ENCODE data around the gene NQO2. TPM values are rescaled to one million over a fixed set of nuclear protein-coding genes. Genes with fewer than 3 reads are reported as not detected.
A peak's percentile ranks its signal among the peaks of the same experiment; 100 is the strongest.

Gene NQO2
- total RNA-seq, 1 experiment from 2014 or later = 82.9 TPM

GRCh38 chr6:2993755-2994317, 5.9 kb upstream of the NQO2 start:
- ATAC-seq = no peak
- no peak for TF ChIP-seq ZFX (IDR thresholded peaks at IDR 0.05)
- TF ChIP-seq ATF3 (IDR thresholded peaks at IDR 0.05) = no peak
- no peak for TF ChIP-seq EGR1 (IDR thresholded peaks at IDR 0.05; ENCODE audit: low read depth)
- TF ChIP-seq FOSL1 (IDR thresholded peaks at IDR 0.05; ENCODE audit: low read depth) = no peak
- TF ChIP-seq REST (IDR thresholded peaks at IDR 0.05; ENCODE audit: low read depth) = no peak
- no peak for TF ChIP-seq POLR2AphosphoS5 (IDR thresholded peaks at IDR 0.05; ENCODE audit: low read depth, low read length)
- no peak for TF ChIP-seq SP1 (IDR thresholded peaks at IDR 0.05; ENCODE audit: low read depth)
- no peak for TF ChIP-seq CEBPB (IDR thresholded peaks at IDR 0.05; ENCODE audit: low read depth)
- TF ChIP-seq SIN3A (IDR thresholded peaks at IDR 0.05; ENCODE audit: low read depth) = no peak
- no peak for TF ChIP-seq EZH2phosphoT487 (IDR thresholded peaks at IDR 0.05; ENCODE audit: borderline replicate concordance)
- TF ChIP-seq RAD21 (IDR thresholded peaks at IDR 0.05; ENCODE audit: low read depth) = no peak
- TF ChIP-seq CTCF (IDR thresholded peaks at IDR 0.05 in 2 of 3, conservative IDR thresholded peaks at IDR 0.05 in 1 of 3; ENCODE audit: borderline replicate concordance in 1 of 3, insufficient read depth in 1 of 3, low read depth in 2 of 3, low read length in 2 of 3) = no peak
- no peak for TF ChIP-seq POLR2A (IDR thresholded peaks at IDR 0.05; ENCODE audit: borderline replicate concordance, extremely low read depth, insufficient read depth, insufficient read length)
- no peak for TF ChIP-seq YY1 (IDR thresholded peaks at IDR 0.05; ENCODE audit: extremely low read depth, insufficient replicate concordance, low read depth, low read length)
- no peak for TF ChIP-seq ZNF274 (IDR thresholded peaks at IDR 0.05; ENCODE audit: low read depth, low read length)
- no peak for TF ChIP-seq ZBTB33 (IDR thresholded peaks at IDR 0.05; ENCODE audit: extremely low read depth, insufficient replicate concordance, low read length)
- TF ChIP-seq CBX3 (IDR thresholded peaks at IDR 0.05; ENCODE audit: low read depth) = no peak
- TF ChIP-seq ELF1 (IDR thresholded peaks at IDR 0.05; ENCODE audit: borderline replicate concordance, low read depth) = no peak
- TF ChIP-seq MAX (IDR thresholded peaks at IDR 0.05) = no peak
- ChIA-PET CTCF (interaction anchor here (1.4 kb wide), 1 partner anchor 41 kb away, joined by 6 read pairs; no protein-coding TSS in a partner anchor), RAD21 (ENCODE audit: low non-redundant PET in 1 of 2, low total read pairs in 2 of 2, uncharacterized antibody in 2 of 2, unreplicated experiment in 2 of 2) (no interaction called here), POLR2A (no interaction called here)
- Histone ChIP-seq H3K36me3 (ENCODE audit: control insufficient read depth in 1 of 2, insufficient read depth in 2 of 2, low read length in 2 of 2) (no peaks in the 10 kb centered on the region), H4K20me1 (ENCODE audit: insufficient read depth) (no peaks in the 10 kb centered on the region), H3K9me2 (ENCODE audit: insufficient read depth) (no peaks in the 10 kb centered on the region), H3K4me3 (replicated peaks in 1 of 2; ENCODE audit: low read depth in 1 of 2, low read length in 2 of 2) (no peak overlapping the region), H3K9me3 (ENCODE audit: control insufficient read depth in 1 of 2, insufficient read depth in 1 of 2, low read depth in 1 of 2, low read length in 2 of 2) (no peaks in the 10 kb centered on the region), H3K27me3 (ENCODE audit: insufficient read depth, low read length) (no peaks in the 10 kb centered on the region), H3K79me2 (ENCODE audit: insufficient read depth, low read length) (no peaks in the 10 kb centered on the region), H3K27ac (ENCODE audit: low read depth, low read length) (no peak overlapping the region), H3K9ac (ENCODE audit: low read length) (no peak overlapping the region), H2AFZ (ENCODE audit: low read depth, low read length, poor library complexity, severe bottlenecking) (no peak overlapping the region), H3K4me1 (ENCODE audit: control insufficient read depth in 1 of 2, insufficient read depth in 2 of 2, low read length in 2 of 2) (peaks cover 6 to 19% of the 10 kb centered on the region in 2 experiments), H3K4me2 (ENCODE audit: low read length) (peak overlapping the region; percentile 24; the same call in 1 of the 2 replicates)
- BruUV-seq (replicated peaks) = no TSS peak
- DNase-seq (ENCODE audit: low read depth, low spot score) = no peak
- intact Hi-C loops (cut with micrococcal nuclease) = no loop called here
